Colonic mucosa (tissue), 4 donors: ENCODE results near the gene GNAQ. TPM values are rescaled to one million over a fixed set of nuclear protein-coding genes. Genes with fewer than 3 reads are reported as not detected.

Experiments used
- DNase-seq: peaks from one replicate; pipeline ENCODE4 v3.0.0-alpha.2; 2020
- H3K27ac ChIP-seq: fragments of 200-600 bp; one replicate; pipeline ENCODE4 v1.8.0; 2021
- H3K27me3 ChIP-seq: fragments of 200-600 bp; one replicate; pipeline ENCODE4 v1.8.0; 2021
- H3K36me3 ChIP-seq: fragments of 200-600 bp; one replicate; pipeline ENCODE4 v1.8.0; 2021
- H3K4me1 ChIP-seq: fragments of 200-600 bp; one replicate; pipeline ENCODE4 v1.8.0; 2021; ENCODE audit warnings: mild to moderate bottlenecking
- H3K4me3 ChIP-seq: fragments of 200-600 bp; one replicate; pipeline ENCODE4 v1.8.0; 2021
- H3K9ac ChIP-seq, 2 donors: one replicate each; pipeline ENCODE4 v1.7.0; 2013; ENCODE audit warnings: control low read depth in 2 of 2, low read depth in 2 of 2, low read length in 2 of 2
- H3K9me3 ChIP-seq: fragments of 200-600 bp; one replicate; pipeline ENCODE4 v1.8.0; 2021
- intact Hi-C: fragments of 100-400 bp; cut with DNase I; formaldehyde crosslinking; loops from one replicate; pipeline ENCODE4 v1.14.1; 2022
- total RNA-seq, 2 donors: library from RNA; stranded (reverse); fragmentation: NEBNext Ultra II Directional in 1 of 2; extraction: Animal tissue kit (Norgen Biotek cat#: 25700) in 1 of 2; gene quantifications; one replicate each; pipeline ENCODE4 v1.2.1, GENCODE V29; 2021
- TF ChIP-seq, protein P1 (sequence below): fragments of 200-600 bp; IDR thresholded peaks from one replicate; pipeline ENCODE4 v1.8.0; 2022; ENCODE audit warnings: antibody characterized with exemption, mild to moderate bottlenecking
- donor health status: healthy.
- donor health status: DM: no; HTN: no; CAD: no.
- donor health status: DM: no; HTN: no; CAD: no.

GNAQ gene
- total RNA-seq, 2 donors from 2014 or later: 75.6 to 105 TPM

DNA sequence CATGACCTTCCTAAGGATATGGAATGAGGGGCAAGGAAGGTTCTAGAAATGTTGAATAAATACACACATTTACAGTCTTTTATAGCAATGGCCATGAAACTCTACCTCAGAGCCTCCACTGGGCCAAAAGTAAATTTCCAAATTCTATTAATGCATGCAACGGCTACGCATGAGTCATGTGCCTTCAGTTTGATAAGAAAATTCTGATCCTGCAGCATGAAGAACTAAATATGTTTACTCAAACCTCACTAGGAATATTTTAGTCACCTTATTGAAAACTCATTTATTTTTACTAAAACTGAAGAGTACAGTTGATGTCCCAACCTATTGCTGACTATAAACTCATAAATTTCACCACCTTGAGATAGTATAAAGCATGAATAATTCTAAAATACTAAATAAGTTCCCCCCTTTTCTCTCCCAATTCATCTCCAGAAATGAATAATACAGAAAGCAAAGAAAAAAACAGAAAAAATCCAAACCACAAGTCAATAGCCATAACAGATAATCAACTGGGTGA is 92.4 kb downstream of the GNAQ start:
- no peaks in the 10 kb centered on the region for H3K9me3 ChIP-seq
- DNase-seq: no peak
- H3K4me1 ChIP-seq: no peaks in the 10 kb centered on the region
- no peaks in the 10 kb centered on the region for H3K36me3 ChIP-seq
- H3K27ac ChIP-seq: no peak overlapping the region
- H3K4me3 ChIP-seq: no peak overlapping the region
- intact Hi-C loops: no loop called here
- H3K27me3 ChIP-seq: no peaks in the 10 kb centered on the region
- TF ChIP-seq, protein P1, sequence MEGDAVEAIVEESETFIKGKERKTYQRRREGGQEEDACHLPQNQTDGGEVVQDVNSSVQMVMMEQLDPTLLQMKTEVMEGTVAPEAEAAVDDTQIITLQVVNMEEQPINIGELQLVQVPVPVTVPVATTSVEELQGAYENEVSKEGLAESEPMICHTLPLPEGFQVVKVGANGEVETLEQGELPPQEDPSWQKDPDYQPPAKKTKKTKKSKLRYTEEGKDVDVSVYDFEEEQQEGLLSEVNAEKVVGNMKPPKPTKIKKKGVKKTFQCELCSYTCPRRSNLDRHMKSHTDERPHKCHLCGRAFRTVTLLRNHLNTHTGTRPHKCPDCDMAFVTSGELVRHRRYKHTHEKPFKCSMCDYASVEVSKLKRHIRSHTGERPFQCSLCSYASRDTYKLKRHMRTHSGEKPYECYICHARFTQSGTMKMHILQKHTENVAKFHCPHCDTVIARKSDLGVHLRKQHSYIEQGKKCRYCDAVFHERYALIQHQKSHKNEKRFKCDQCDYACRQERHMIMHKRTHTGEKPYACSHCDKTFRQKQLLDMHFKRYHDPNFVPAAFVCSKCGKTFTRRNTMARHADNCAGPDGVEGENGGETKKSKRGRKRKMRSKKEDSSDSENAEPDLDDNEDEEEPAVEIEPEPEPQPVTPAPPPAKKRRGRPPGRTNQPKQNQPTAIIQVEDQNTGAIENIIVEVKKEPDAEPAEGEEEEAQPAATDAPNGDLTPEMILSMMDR: no peak
- no peak overlapping the region for H3K9ac ChIP-seq

DNA sequence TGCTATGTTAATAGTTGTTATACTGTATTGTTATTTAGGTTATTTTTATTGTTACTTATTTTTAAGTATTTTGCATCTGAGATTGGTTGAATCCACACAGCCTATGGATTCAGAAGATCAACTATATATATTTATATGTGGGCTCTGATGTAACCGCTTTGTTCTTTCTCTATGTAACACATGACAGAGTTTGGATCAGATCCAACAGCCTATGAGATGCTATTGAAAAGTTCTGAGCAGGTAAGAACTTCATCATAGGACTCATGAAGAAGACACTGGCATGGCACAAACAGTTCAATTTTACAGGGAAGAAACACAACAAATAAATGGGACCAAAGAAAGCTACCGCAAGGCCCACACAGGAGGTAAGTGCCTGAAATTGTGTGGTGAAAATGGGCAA is 93.4 kb downstream of the GNAQ start:
- no peak for DNase-seq
- H3K9ac ChIP-seq: no peak overlapping the region
- no peaks in the 10 kb centered on the region for H3K4me1 ChIP-seq
- H3K27me3 ChIP-seq: no peaks in the 10 kb centered on the region
- no peak overlapping the region for H3K4me3 ChIP-seq
- H3K36me3 ChIP-seq: no peaks in the 10 kb centered on the region
- intact Hi-C loops: no loop called here
- H3K27ac ChIP-seq: no peak overlapping the region
- TF ChIP-seq, protein P1: no peak
- no peaks in the 10 kb centered on the region for H3K9me3 ChIP-seq

DNA sequence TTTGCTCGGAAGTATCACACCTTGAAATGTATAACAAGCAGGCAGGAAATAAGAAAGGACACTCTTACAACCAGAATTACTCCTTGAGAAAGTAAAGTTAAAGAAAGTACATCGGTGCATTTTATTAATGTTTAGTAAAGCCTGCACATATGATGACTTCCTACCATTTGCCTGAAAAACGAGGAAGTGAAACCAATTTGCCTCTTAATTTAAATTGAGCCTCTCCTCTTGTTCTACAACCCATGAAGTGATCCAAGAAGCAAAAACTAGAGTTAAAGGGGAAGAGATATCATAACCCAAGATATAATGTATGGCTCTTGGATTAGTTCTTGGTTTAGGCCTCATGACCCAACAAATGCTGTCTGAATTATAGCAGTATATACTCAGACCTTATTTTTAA is 95.6 kb downstream of the GNAQ start:
- Histone ChIP-seq H3K4me1 (no peaks in the 10 kb centered on the region), H3K4me3 (no peak overlapping the region), H3K9me3 (no peaks in the 10 kb centered on the region), H3K27me3 (no peaks in the 10 kb centered on the region), H3K36me3 (no peaks in the 10 kb centered on the region), H3K9ac (no peak overlapping the region), H3K27ac (no peak overlapping the region)
- no peak for DNase-seq
- TF ChIP-seq, protein P1: no peak
- intact Hi-C loops: no loop called here

DNA sequence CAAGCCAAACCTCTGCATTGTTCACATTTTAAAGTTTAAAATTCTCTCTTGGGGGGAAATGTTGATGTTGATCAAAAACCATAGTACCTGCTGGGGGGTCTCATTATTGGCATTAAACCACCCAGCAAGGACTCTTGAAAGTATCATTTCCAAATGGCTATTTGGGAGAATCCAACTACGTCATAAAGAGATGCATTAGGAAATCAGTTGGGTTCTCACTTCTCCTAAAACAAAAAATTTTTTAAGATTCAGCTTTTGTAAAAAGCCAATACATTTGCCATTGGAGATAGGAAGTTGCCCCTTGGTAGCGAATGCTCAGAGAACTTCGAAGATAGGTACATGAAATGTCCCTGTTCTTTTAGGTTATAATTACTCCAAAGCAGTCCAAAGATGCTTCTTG is 96.4 kb downstream of the GNAQ start:
- H3K9ac ChIP-seq: no peak overlapping the region
- TF ChIP-seq, protein P1: no peak
- no peaks in the 10 kb centered on the region for H3K27me3 ChIP-seq
- DNase-seq: no peak
- no peaks in the 10 kb centered on the region for H3K4me1 ChIP-seq
- no peak overlapping the region for H3K4me3 ChIP-seq
- H3K27ac ChIP-seq: no peak overlapping the region
- no peaks in the 10 kb centered on the region for H3K9me3 ChIP-seq
- no peaks in the 10 kb centered on the region for H3K36me3 ChIP-seq
- intact Hi-C loops: no loop called here

DNA sequence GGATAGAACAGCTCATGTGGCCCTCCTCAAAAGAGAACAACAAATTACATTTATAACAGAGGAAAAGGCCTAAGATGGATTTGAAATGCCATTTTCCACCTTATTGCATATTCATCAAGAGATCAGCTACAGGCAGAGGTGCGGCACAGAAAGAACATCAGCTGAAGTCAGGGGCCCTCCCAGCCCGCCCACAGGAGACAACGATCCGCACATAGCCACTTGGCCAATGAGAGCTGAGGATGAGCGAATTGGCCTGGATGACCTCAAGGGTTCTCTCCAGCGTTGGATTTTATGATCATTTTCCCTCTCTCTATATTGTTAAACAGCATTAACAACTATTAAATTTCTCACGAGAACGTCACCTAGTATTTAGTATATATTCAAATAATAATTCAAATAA is 97.6 kb downstream of the GNAQ start:
- no peak for DNase-seq
- no peaks in the 10 kb centered on the region for H3K27me3 ChIP-seq
- intact Hi-C loops: no loop called here
- no peak overlapping the region for H3K9ac ChIP-seq
- TF ChIP-seq, protein P1: no peak
- H3K27ac ChIP-seq: no peak overlapping the region
- no peaks in the 10 kb centered on the region for H3K9me3 ChIP-seq
- no peaks in the 10 kb centered on the region for H3K4me1 ChIP-seq
- no peak overlapping the region for H3K4me3 ChIP-seq
- no peaks in the 10 kb centered on the region for H3K36me3 ChIP-seq
